Hepatocyte (in vitro differentiated cells): Measurements from ENCODE around the gene SRGAP2B.
"Not testable (repeated sequence)": the region's sequence is repeated elsewhere in the genome, so short reads cannot be mapped to it uniquely, and the experiment has no call there.

Experiments
- CTCF ChIP-seq: fragments of 200-600 bp; sonication (generic); IDR thresholded peaks from 2 replicates; pipeline ENCODE4 v1.5.1; 2016; ENCODE audit warnings: antibody characterized with exemption, mild to moderate bottlenecking; ENCODE audit not compliant: poor library complexity
- EZH2 ChIP-seq: fragments of 200-600 bp; sonication (generic); IDR thresholded peaks from 2 replicates; pipeline ENCODE4 v1.6.1; 2016; ENCODE audit warnings: antibody characterized with exemption, mild to moderate bottlenecking, borderline replicate concordance
- EZH2phosphoT487 ChIP-seq: fragments of 200-600 bp; sonication (generic); IDR thresholded peaks from one replicate; pipeline ENCODE4 v1.6.1; 2018; ENCODE audit warnings: antibody characterized with exemption, mild to moderate bottlenecking, low read depth, moderate library complexity; ENCODE audit not compliant: unreplicated experiment, severe bottlenecking

- TF ChIP-seq CTCF, EZH2phosphoT487, EZH2: not testable (repeated sequence)
These were observed 133.2 kb downstream of the SRGAP2B start for GRCh38 chr1:144961604-144962583.
